UCSD-AML1 (cell line): ENCODE measurements around the gene TRAPPC14.
A peak's percentile ranks its signal among the peaks of the same experiment; 100 is the strongest.

Experiments used
- DNase-seq: peaks from one replicate; lab custom pipeline; 2025; ENCODE audit not compliant: unreplicated experiment; lab: John Stamatoyannopoulos, UW

Gene TRAPPC14

DNA sequence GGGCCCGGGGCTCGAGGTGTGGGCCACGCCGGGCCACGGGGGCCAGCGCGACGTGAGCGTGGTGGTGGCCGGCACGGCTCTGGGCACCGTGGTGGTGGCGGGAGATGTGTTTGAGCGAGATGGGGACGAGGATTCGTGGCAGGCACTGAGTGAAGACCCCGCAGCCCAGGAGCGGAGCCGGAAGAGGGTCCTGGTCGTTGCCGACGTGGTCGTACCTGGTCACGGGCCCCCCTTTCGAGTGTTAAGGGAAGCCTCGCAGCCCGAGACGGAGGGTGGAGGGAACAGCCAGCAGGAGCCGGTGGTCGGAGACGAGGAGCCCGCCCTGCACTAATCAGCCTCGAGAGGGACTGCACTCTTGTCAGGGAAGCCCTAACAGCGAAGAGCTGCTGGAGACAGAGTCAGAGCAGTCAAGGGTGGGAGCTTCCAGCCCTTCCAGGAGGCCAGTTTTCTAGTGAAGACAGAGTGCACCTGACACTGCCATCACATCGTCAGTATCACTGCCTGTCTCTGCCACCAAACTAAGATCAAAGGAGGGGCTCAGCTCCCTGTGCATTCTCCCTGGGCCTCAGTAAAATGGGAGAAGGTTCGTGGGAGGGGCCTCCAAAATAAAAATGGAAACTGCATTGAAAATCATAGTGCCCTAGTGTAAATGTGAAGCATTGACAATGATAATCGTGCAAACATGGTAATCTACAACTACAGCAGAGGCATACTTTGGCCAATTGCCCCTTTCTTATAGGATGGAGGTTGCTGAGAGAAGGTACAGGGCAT, 30.5 kb downstream of the TRAPPC14 start:
- no peak for DNase-seq

DNA sequence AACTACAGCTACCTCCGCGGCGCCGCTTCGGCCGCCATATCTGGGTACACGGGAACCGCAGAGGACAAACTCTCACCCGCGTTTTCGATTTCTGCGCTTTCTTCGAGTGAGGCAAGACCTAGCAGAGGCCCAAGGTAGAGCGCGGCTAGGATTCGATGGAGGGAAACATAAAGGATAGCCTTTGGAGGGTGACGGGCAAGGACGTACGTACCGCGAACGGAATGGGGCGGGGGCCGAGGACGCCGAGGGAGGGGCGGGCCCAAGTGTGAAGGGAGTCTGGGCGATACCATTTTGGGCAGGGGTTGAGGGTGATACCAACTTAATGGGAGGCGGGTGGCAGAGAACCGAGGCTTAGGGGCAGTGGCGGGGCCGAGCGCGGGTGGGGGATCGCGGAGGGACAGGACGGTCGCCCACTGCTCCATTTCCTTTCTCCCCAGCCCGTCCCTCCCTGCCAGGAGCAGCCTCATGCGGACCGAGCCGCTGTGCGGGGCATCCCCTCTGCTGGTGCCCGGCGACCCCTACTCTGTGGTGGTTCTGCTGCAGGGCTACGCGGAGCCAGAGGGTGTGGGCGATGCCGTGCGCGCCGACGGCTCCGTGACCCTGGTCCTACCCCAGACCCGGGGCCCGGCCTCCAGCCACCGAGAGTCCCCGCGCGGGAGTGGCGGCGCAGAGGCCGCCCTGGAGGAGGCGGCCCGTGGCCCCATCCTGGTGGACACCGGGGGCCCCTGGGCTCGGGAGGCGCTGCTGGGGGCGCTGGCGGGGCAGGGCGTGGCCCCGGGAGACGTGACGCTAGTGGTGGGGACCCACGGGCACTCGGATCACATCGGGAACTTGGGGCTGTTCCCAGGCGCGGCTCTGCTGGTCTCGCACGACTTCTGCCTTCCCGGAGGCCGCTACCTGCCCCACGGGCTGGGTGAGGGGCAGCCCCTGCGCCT, 31.3 kb downstream of the TRAPPC14 start, which contains the start of gene MBLAC1:
TSS of gene MBLAC1 (plus strand) at position 37 of the 935 bp plus-strand sequence. CDS start at position 466, 429 bp downstream.
- peak; percentile 75 for DNase-seq

DNA sequence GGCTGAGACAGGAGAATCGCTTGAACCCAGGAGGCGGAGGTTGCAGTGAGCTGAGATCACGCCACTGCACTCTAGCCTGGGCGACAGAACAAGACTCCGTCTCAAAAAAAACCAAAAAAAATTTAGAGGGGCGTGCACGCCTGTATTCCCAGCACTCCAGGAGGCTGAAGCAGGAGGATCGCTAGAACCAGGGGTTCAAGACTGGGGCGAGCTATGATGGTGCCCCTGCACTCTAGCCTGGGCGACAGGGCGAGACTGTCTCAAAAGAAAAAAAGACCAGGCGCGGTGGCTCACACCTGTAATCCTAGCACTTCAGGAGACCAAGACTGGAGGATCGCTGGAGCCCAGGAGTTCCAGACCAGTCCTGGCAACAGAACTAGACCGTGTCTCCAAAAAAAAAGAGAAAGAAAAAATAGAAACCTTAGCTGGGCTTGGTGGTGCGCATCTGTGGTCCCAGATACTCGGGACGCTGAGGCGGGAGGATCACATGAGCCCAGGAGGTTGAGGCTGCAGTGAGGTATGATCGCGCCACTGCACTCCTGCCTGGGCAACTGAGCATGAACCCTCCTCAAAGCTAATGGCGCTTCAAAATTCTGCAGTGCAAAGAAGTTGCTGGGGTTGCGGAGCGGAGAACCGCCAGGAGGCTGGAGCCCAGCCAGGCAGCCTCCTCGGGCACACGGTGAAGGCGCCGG, 32.1 kb downstream of the TRAPPC14 start:
- DNase-seq = no peak

DNA sequence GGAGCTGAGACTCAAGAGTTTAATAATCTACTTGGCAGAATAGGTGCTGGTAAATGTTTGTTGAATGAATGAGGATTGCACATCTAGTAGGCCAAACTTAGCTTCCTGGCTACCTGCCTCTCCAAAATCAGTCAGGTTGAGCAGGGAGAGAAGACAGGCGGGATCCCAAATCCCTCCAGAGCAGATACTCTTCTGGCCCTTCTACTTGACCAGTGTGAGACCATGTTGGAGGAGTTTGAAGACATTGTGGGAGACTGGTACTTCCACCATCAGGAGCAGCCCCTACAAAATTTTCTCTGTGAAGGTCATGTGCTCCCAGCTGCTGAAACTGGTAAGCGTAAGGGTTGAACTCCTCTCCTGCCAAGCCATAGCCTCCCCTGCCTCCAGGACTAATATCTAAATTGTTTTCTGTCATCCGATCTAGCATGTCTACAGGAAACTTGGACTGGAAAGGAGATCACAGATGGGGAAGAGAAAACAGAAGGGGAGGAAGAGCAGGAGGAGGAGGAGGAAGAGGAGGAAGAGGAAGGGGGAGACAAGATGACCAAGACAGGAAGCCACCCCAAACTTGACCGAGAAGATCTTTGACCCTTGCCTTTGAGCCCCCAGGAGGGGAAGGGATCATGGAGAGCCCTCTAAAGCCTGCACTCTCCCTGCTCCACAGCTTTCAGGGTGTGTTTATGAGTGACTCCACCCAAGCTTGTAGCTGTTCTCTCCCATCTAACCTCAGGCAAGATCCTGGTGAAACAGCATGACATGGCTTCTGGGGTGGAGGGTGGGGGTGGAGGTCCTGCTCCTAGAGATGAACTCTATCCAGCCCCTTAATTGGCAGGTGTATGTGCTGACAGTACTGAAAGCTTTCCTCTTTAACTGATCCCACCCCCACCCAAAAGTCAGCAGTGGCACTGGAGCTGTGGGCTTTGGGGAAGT, 34.0 kb downstream of the TRAPPC14 start:
- peak; percentile 13 for DNase-seq

DNA sequence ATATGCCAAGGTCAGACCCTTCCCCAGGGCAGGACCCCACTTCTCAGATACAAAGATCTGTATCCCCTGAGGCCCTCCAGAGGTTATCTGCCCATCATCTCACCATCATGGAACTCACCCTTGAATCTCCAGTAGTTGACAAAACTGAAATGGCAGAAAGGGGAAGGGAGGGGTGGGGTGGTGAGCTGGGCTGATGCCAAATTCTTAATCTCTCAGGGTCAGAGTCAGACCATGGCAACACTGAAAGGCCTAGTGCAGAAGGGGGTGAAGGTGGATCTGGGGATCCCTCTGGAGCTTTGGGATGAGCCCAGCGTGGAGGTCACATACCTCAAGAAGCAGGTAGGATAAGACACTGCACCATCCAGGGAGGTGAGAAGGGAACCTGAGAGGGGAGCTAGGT, 36.0 kb downstream of the TRAPPC14 start:
- no peak for DNase-seq

DNA sequence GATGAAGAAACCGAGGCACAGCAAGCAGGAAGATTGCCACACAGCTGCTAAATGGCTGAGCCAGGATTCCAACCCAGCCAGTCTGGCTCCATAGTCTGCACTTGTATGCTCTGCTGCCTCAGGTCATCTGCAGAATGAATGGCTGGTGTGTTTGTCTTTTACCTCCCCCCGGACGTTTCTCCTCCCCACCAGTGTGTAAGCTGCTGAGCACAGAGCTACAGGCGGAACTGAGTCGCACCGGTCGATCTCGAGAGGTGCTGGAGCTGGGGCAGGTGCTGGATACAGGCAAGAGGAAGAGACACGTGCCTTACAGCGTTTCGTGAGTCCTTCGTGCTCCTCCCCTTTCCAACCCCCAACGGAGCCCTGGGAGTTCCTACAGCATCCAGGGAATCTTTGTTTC, 36.5 kb downstream of the TRAPPC14 start:
- DNase-seq = no peak

DNA sequence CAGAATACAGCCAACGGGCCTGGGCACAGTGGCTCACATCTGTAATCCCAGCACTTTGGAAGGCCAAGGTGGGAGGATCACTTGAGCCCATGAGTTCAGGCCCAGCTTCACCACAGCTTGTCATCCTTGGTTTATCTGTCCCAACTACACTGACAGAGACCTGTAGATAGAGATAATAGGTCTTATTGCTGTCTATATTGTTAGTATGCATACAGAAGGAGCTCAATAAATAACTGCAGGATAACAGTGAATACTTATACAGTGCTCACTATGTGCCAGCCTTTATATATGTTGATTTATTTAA, 37.8 kb downstream of the TRAPPC14 start:
- DNase-seq = no peak

DNA sequence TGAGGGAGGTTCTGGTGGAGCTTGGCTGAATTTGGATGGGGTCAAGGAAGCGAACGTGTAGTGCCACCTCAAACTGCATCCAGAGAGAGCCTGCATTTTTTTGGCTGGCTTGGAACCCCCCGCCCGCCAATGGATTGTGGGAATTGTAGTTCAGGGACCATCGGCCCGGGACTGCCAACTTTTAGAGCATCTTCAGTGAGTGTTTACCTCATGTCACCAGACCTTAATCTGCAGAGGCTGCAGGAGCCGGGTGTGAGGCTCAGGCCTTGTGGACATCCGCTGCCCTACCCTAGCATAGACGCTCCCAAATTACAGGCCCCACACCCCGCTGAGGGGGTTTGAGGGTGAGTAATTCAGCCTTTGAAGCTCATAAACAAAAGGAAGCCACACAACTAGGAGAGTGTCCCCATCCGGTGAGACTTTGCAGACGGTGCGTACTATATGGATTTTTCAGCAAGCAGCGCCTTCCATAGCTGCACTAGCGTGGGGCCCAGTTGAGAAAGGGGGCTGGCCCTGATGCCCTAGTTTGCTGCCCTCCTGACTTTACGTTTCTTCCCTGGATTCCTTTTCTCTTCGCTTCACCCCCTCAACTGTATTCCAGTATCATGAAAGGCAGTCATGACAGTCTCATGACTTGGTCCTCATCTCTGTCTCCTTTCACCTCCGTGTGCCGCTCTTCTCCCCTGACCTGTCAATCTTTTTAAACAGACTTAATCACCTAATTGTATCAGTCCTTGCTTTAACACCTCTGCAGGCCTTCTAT, 38.4 kb downstream of the TRAPPC14 start:
- DNase-seq = no peak

DNA sequence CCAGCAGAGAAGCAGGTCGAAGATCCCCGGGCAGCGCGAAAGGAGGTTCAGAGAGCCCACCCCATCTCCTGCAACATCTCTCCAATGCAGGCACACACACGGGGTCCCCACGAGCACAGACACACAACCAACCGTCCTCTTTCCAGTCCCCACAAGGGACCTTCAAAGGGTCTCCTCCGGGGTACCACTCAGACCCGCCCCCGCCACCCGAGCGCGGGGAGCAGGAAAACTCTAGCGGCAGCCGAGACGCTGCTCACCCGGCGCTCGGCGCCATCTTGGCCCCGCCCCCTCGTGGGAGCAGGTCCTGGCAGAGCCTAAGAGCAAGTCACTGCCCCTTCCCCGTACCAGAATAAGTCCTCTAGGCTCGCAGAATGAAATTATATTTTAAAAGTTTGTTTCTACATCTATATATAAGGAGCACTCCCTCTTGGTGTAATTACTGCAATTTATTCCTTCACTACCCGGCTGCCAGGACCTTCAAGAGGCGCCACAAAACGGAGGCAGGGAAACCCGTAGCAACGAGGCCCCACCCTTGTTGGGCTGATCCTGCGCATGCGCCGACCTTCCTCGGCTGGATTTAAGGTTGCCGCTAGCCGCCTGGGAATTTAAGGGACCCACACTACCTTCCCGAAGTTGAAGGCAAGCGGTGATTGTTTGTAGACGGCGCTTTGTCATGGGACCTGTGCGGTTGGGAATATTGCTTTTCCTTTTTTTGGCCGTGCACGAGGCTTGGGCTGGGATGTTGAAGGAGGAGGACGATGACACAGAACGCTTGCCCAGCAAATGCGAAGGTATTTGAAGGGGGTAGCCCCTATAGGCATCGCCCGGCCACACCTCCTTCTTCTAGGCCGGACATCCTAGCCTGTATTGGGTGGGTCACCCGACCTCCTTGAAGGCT, 39.2 kb downstream of the TRAPPC14 start, which contains the start of the genes CNPY4 and TAF6:
TSS of gene CNPY4 (plus strand) at position 563 of the 898 bp plus-strand sequence. CDS start at position 674, 111 bp downstream.
TSS of gene TAF6 (minus strand) at position 287 of the 898 bp plus-strand sequence. CDS start 5,149 bp downstream, outside the sequence.
- peak; percentile 83 for DNase-seq

DNA sequence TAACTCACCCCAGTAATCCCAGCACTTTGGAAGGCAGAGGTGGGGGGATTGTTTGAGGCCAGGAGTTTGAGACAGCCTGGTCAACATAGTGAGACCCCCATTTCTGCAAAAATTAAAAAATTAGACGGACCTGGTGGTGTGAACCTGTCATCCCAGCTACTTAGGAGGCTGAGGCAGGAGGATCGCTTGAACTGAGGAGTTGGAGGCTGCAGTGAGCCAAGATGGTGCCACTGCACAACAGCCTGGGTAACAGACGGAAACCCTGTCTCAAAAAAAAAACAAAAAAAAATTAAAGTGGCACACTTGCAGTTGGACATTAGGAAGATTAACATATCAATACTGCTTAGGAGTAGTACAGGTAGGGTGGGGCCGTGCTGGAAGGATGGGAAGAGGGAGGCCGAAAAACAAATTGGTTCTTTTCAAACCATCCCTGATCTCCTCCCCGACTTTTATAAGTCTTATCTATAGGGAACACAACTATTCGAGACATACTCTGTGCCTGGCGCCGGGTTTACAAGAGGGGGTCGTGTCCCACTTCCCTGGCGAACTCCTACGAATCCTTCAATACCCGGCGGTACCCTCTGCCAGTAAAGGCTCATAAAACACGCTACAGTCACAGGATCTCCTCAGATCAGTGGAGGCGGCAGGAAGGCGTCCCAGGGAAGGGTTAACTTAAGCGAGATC, 40.0 kb downstream of the TRAPPC14 start:
- DNase-seq = no peak

DNA sequence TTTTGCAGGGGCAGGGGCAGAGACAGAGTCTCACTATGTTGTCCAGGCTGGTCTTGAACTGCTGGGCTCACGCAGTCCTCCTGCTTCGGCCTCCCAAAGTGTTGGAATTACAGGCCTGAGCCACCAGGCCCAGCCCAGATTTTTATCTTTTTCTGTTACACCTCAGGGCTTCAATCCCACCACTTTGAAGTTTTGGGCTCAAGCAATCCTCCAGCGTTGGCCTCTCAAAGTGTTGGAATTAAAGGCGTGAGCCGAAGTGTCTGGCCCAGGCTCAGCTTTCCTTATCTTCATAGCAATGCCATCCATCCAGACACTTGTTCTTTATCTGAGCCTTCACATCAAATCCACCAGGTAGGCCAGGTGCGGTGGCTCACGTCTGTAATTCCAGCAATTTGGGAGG, 43.5 kb downstream of the TRAPPC14 start:
- DNase-seq = no peak

DNA sequence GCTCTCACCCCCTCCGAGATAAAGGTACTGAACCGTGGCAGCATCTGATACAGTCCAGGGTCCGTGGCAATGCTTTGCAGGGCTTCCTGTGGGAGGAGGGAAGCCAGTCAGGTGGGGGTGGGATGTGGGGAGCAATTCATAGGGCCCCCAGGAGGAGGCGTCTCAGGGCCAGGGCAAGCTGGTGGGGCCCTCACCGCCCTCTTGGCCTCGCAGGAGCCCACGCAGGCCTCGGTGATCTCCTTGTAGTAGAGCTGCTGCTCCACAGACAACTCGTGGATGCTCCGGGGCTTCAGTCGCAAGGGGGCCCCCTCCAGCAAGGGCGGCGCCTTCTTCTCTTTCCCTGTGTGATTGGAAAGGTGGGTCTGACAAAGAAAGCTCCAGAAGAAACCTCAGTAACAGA, 46.6 kb downstream of the TRAPPC14 start:
- no peak for DNase-seq

DNA sequence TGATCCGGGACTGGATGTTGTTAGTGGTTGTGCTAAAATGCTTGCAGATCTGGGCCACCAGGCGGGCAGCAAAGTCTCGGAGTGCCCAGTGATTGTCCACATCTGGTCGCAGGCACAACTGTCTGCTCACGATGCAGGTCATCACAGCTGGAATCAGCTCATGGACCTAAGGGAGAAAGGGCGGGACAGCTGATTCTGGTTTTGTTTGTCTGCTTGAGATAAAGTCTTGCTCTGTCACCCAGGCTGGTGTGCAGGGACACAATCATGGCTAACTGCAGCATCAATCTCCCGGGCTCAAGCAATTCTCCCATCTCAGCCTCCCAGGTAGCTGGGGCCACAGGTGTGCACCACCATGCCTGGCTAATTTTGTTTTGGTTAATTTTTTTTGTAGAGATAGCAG, 47.4 kb downstream of the TRAPPC14 start:
- no peak for DNase-seq

DNA sequence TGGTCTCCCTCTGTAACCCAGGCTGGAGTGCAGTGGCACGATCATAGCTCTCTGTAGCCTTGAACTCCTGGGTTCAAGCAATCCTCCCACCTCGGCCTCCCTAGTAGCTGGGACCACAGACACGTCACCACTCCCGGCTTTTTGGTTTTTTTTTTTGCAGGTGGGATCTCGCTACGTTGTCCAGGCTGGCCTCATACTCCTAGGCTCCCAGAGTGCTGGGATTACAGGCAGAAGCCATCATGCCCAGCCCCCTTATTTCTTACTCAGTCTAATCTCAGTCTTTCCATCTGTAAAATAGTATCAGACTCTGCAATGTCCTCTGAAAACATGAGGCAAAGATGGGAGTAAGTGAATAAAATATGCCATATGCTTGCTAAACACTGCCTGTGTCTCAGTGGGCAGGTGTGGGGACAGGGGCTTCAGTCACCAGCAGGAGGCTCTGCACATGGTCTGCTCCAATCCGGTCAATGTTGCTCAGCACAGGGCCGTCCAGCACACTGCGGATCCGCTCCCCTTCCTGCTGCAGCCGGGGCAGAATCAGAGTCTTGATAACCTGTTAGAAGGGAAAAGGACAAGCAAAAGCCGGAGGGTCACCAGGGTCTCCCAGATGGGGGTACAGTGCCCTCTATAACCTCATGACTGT, 48.9 kb downstream of the TRAPPC14 start:
- DNase-seq = no peak

DNA sequence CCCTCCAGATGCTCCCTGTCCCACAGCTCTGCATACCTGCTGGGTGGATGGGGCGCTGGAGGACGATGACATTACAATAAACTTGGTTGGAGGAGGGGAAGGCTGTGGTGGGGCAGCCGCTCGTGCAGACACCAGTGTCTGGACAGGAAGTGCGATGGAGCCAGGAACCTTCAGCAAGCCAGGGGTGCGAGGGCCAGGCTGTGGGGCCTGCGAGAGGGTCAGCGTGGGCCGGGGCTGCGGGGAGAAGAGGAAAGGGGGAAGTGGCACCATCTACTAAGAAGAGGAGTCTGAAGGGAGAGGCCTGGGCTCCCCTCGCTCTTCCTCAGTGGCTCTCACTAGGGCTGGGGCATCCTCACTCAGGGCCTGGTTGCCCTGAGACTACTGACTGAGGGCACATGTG, 50.6 kb downstream of the TRAPPC14 start:
- no peak for DNase-seq

DNA sequence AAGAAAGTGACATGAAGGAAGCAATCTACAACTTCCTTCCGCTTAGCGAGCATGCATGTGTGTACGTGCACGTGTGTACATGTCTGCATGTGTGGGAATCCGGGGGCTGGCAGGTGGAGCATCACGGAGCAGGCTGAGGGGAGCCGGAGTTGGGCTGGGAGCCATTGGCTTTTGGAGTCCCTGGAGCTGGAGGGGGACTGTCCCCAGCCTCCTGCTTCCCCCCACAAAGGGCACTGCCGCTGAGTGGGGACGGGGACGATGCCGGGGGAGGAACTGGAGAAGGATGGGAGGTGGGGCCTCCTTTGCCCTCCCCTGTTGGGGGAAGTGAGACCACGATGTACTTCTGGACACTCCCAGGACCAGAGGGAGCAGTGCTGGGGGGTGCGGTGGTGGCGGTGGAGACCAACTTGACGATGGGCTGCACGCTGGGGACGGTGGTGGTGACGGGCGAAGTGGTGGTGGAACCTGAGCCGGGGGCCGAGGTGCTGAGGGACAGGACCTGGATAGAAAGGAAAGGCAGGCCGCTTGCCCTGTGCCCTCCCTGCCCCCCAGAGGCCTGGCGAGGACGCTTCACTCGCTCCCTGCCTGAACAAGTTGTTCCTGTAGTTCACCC, 51.3 kb downstream of the TRAPPC14 start:
- DNase-seq = no peak

DNA sequence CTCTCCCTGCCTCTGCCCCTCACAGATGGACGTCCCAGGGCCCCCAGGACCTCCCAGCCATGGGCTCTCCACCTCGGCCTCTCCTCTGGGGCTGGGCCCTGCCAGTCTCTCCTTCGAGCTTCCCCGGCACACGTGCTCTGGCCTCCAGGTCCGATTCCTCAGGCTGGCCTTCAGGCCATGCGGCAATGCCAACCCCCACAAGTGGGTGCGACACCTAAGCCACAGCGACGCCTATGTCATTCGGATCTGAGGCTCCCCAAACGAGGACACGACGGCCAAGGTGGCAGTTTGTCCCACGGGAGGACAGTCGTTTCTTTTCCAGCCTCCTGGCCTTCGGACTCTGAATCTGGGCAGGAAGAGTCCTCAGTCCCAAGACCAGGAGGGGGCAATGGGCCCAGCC, 51.9 kb downstream of the TRAPPC14 start:
- no peak for DNase-seq
